ENCODE results near the gene NOP56. TPM values are rescaled to one million over a fixed set of nuclear protein-coding genes. Genes with fewer than 3 reads are reported as not detected.

The NOP56 gene
- total RNA-seq, 5 donors from 2014 or later (not counting 1 experiment from before 2014, with no cell fraction given): 243 to 279 (median 270) TPM

- H3K27ac ChIP-seq (ENCODE audit: low read length): no peak overlapping the region
- Mint-ChIP-seq H3K27me3 (peaks cover 13 to 26% of the 10 kb centered on the region in 2 donors), H3K36me3 (no peaks in the 10 kb centered on the region), H3K4me3 (no peak overlapping the region), H3K9me3 (no peaks in the 10 kb centered on the region), H3K27ac (peak overlapping the region in 1 of 2 donors; percentile 39), H3K4me1 (peaks cover 23 to 30% (median 29%) of the 10 kb centered on the region in 3 donors)
- DNase-seq: no peak
- ChIA-PET CTCF (interaction anchor here (0.5 to 2.6 kb wide), 9 partner anchors 14 to 314 kb away, joined by 3 to 19 read pairs (median 4); no protein-coding TSS in a partner anchor), POLR2A (interaction anchor here (0.5 to 0.7 kb wide), 3 partner anchors 49 to 1067 kb away, joined by 3 to 4 read pairs (median 3); no protein-coding TSS in a partner anchor)
- H3K4me1 ChIP-seq (ENCODE audit: control insufficient read depth in 1 of 2, extremely low read depth in 1 of 2, insufficient read depth in 2 of 2, low read length in 2 of 2): peaks cover 0 to 23% of the 10 kb centered on the region in 2 experiments
- H3K36me3 ChIP-seq (ENCODE audit: control insufficient read depth in 2 of 2, extremely low read depth in 1 of 2, insufficient read depth in 1 of 2, low read length in 1 of 2): no peaks in the 10 kb centered on the region
- no peaks in the 10 kb centered on the region for H3K9me3 ChIP-seq
- WGBS (ENCODE audit: insufficient coverage): 100% methylated on average over 1 of the region's 6 CpGs
- peaks cover 4 to 39% of the 10 kb centered on the region in 2 experiments for H3K27me3 ChIP-seq (replicated peaks in 1 of 2; ENCODE audit: control insufficient read depth in 2 of 2, extremely low read depth in 1 of 2, insufficient read depth in 2 of 2, low read length in 1 of 2)
- no peak overlapping the region for H3K4me3 ChIP-seq (ENCODE audit: control insufficient read depth in 1 of 2, extremely low read depth in 1 of 2, low read length in 1 of 2)
- no peak for ATAC-seq (replicated peaks in 1 of 4)
Observed at GRCh38 chr20:2687514-2687913, 35.1 kb downstream of the NOP56 start.

GRCh38 chr20:2688041-2688591, 35.7 kb downstream of the NOP56 start:
- Histone ChIP-seq H3K9me3 (no peaks in the 10 kb centered on the region), H3K27me3 (replicated peaks in 1 of 2; ENCODE audit: control insufficient read depth in 2 of 2, extremely low read depth in 1 of 2, insufficient read depth in 2 of 2, low read length in 1 of 2) (peaks cover 4 to 39% of the 10 kb centered on the region in 2 experiments), H3K36me3 (ENCODE audit: control insufficient read depth in 2 of 2, extremely low read depth in 1 of 2, insufficient read depth in 1 of 2, low read length in 1 of 2) (no peaks in the 10 kb centered on the region), H3K27ac (ENCODE audit: low read length) (no peak overlapping the region), H3K4me3 (ENCODE audit: control insufficient read depth in 1 of 2, extremely low read depth in 1 of 2, low read length in 1 of 2) (peak overlapping the region in 1 of 2 donors; percentile 11), H3K4me1 (ENCODE audit: control insufficient read depth in 1 of 2, extremely low read depth in 1 of 2, insufficient read depth in 2 of 2, low read length in 2 of 2) (peaks cover 0 to 23% of the 10 kb centered on the region in 2 experiments)
- peak overlapping the region in 2 of 3 donors; percentile 17 to 32 for H3K4me3 Mint-ChIP-seq
- peaks cover 8 to 23% of the 10 kb centered on the region in 2 donors for H3K27me3 Mint-ChIP-seq
- no peaks in the 10 kb centered on the region for H3K36me3 Mint-ChIP-seq
- DNase-seq (peak; percentile 64 to 91 (median 81)), ATAC-seq (replicated peaks in 1 of 4) (peak; percentile 77 to 87 (median 80))
- no peaks in the 10 kb centered on the region for H3K9me3 Mint-ChIP-seq
- 45% methylated on average over 7 of the region's 18 CpGs for WGBS (ENCODE audit: insufficient coverage)
- ChIA-PET POLR2A (interaction anchor here in 1 of 2 donors (0.6 kb wide), 1 partner anchor 53 kb away, joined by 3 read pairs; no protein-coding TSS in a partner anchor), CTCF (interaction anchor here (0.5 to 2.6 kb wide), 8 partner anchors 53 to 313 kb away, joined by 3 to 19 read pairs (median 4); no protein-coding TSS in a partner anchor)
- peaks cover 23 to 30% (median 29%) of the 10 kb centered on the region in 3 donors for H3K4me1 Mint-ChIP-seq
- H3K27ac Mint-ChIP-seq: peak overlapping the region; percentile 39 to 66

- Histone ChIP-seq H3K27ac (ENCODE audit: low read length) (no peak overlapping the region), H3K4me1 (ENCODE audit: control insufficient read depth in 1 of 2, extremely low read depth in 1 of 2, insufficient read depth in 2 of 2, low read length in 2 of 2) (peaks cover 0 to 30% of the 10 kb centered on the region in 2 experiments), H3K27me3 (replicated peaks in 1 of 2; ENCODE audit: control insufficient read depth in 2 of 2, extremely low read depth in 1 of 2, insufficient read depth in 2 of 2, low read length in 1 of 2) (peaks cover 8 to 53% of the 10 kb centered on the region in 2 experiments), H3K9me3 (no peaks in the 10 kb centered on the region), H3K36me3 (ENCODE audit: control insufficient read depth in 2 of 2, extremely low read depth in 1 of 2, insufficient read depth in 1 of 2, low read length in 1 of 2) (no peaks in the 10 kb centered on the region), H3K4me3 (ENCODE audit: control insufficient read depth in 1 of 2, extremely low read depth in 1 of 2, low read length in 1 of 2) (no peak overlapping the region)
- no peak for DNase-seq
- H3K4me3 Mint-ChIP-seq: peak overlapping the region in 1 of 3 donors; percentile 37
- peaks cover 25 to 35% (median 32%) of the 10 kb centered on the region in 3 donors for H3K4me1 Mint-ChIP-seq
- ChIA-PET POLR2A (no interaction called here), CTCF (interaction anchor here in 1 of 2 donors (0.5 to 0.9 kb wide), 2 partner anchors 51 to 402 kb away, joined by 3 to 5 read pairs; no protein-coding TSS in a partner anchor)
- 71% methylated on average over 1 of the region's 3 CpGs for WGBS (ENCODE audit: insufficient coverage)
- no peak for ATAC-seq (replicated peaks in 1 of 4)
- H3K27me3 Mint-ChIP-seq: peaks cover 13 to 28% of the 10 kb centered on the region in 2 donors
- no peaks in the 10 kb centered on the region for H3K36me3 Mint-ChIP-seq
- no peaks in the 10 kb centered on the region for H3K9me3 Mint-ChIP-seq
- no peak overlapping the region for H3K27ac Mint-ChIP-seq
Observed at GRCh38 chr20:2690213-2690612, 37.8 kb downstream of the NOP56 start.

- POLR2A ChIA-PET: no interaction called here
- Histone ChIP-seq H3K4me1 (ENCODE audit: control insufficient read depth in 1 of 2, extremely low read depth in 1 of 2, insufficient read depth in 2 of 2, low read length in 2 of 2) (peaks cover 0 to 30% of the 10 kb centered on the region in 2 experiments), H3K27ac (ENCODE audit: low read length) (no peak overlapping the region), H3K4me3 (ENCODE audit: control insufficient read depth in 1 of 2, extremely low read depth in 1 of 2, low read length in 1 of 2) (no peak overlapping the region), H3K9me3 (no peaks in the 10 kb centered on the region), H3K27me3 (replicated peaks in 1 of 2; ENCODE audit: control insufficient read depth in 2 of 2, extremely low read depth in 1 of 2, insufficient read depth in 2 of 2, low read length in 1 of 2) (peaks cover 8 to 58% of the 10 kb centered on the region in 2 experiments), H3K36me3 (ENCODE audit: control insufficient read depth in 2 of 2, extremely low read depth in 1 of 2, insufficient read depth in 1 of 2, low read length in 1 of 2) (no peaks in the 10 kb centered on the region)
- Mint-ChIP-seq H3K4me1 (peaks cover 25 to 35% (median 32%) of the 10 kb centered on the region in 3 donors), H3K27ac (no peak overlapping the region), H3K9me3 (no peaks in the 10 kb centered on the region), H3K4me3 (peak overlapping the region; percentile 82 to 97 (median 92)), H3K36me3 (no peaks in the 10 kb centered on the region), H3K27me3 (peaks cover 15 to 32% of the 10 kb centered on the region in 2 donors)
- CTCF ChIA-PET: interaction anchor here in 1 of 2 donors (0.5 to 0.9 kb wide), 2 partner anchors 51 to 401 kb away, joined by 3 to 5 read pairs; no protein-coding TSS in a partner anchor
- 48% methylated on average over 5 of the region's 6 CpGs for WGBS (ENCODE audit: insufficient coverage)
- no peak for DNase-seq
- ATAC-seq (replicated peaks in 1 of 4): no peak
Observed at GRCh38 chr20:2690718-2691117, 38.3 kb downstream of the NOP56 start.

GRCh38 chr20:2691127-2691526, 38.7 kb downstream of the NOP56 start:
- H3K9me3 ChIP-seq: no peaks in the 10 kb centered on the region
- H3K27ac ChIP-seq (ENCODE audit: low read length): no peak overlapping the region
- no peak for ATAC-seq (replicated peaks in 1 of 4)
- Mint-ChIP-seq H3K27me3 (peaks cover 19 to 36% of the 10 kb centered on the region in 2 donors), H3K4me1 (peaks cover 25 to 35% (median 32%) of the 10 kb centered on the region in 3 donors), H3K27ac (no peak overlapping the region), H3K9me3 (no peaks in the 10 kb centered on the region), H3K36me3 (no peaks in the 10 kb centered on the region), H3K4me3 (peak overlapping the region; percentile 82 to 97 (median 92))
- DNase-seq: no peak
- peaks cover 0 to 30% of the 10 kb centered on the region in 2 experiments for H3K4me1 ChIP-seq (ENCODE audit: control insufficient read depth in 1 of 2, extremely low read depth in 1 of 2, insufficient read depth in 2 of 2, low read length in 2 of 2)
- no peak overlapping the region for H3K4me3 ChIP-seq (ENCODE audit: control insufficient read depth in 1 of 2, extremely low read depth in 1 of 2, low read length in 1 of 2)
- H3K36me3 ChIP-seq (ENCODE audit: control insufficient read depth in 2 of 2, extremely low read depth in 1 of 2, insufficient read depth in 1 of 2, low read length in 1 of 2): no peaks in the 10 kb centered on the region
- ChIA-PET CTCF (no interaction called here), POLR2A (no interaction called here)
- H3K27me3 ChIP-seq (replicated peaks in 1 of 2; ENCODE audit: control insufficient read depth in 2 of 2, extremely low read depth in 1 of 2, insufficient read depth in 2 of 2, low read length in 1 of 2): peaks cover 8 to 58% of the 10 kb centered on the region in 2 experiments
- WGBS (ENCODE audit: insufficient coverage): 93% methylated on average over 8 of the region's 8 CpGs

GRCh38 chr20:2691663-2692035, 39.2 kb downstream of the NOP56 start:
- Mint-ChIP-seq H3K27me3 (peaks cover 19 to 40% of the 10 kb centered on the region in 2 donors), H3K4me1 (peaks cover 25 to 35% (median 32%) of the 10 kb centered on the region in 3 donors), H3K4me3 (peak overlapping the region; percentile 82 to 97 (median 92)), H3K27ac (peak overlapping the region; percentile 42 to 45), H3K9me3 (no peaks in the 10 kb centered on the region), H3K36me3 (no peaks in the 10 kb centered on the region)
- H3K9me3 ChIP-seq: no peaks in the 10 kb centered on the region
- DNase-seq: no peak
- no peaks in the 10 kb centered on the region for H3K36me3 ChIP-seq (ENCODE audit: control insufficient read depth in 2 of 2, extremely low read depth in 1 of 2, insufficient read depth in 1 of 2, low read length in 1 of 2)
- CTCF ChIA-PET: interaction anchor here in 1 of 2 donors (1.0 to 2.3 kb wide), 2 partner anchors 50 to 61 kb away, joined by 3 to 14 read pairs; no protein-coding TSS in a partner anchor
- peak overlapping the region in 1 of 2 donors; percentile 49 for H3K4me3 ChIP-seq (ENCODE audit: control insufficient read depth in 1 of 2, extremely low read depth in 1 of 2, low read length in 1 of 2)
- POLR2A ChIA-PET: no interaction called here
- H3K27ac ChIP-seq (ENCODE audit: low read length): no peak overlapping the region
- H3K27me3 ChIP-seq (replicated peaks in 1 of 2; ENCODE audit: control insufficient read depth in 2 of 2, extremely low read depth in 1 of 2, insufficient read depth in 2 of 2, low read length in 1 of 2): peaks cover 8 to 62% of the 10 kb centered on the region in 2 experiments
- 93% methylated on average over 10 of the region's 10 CpGs for WGBS (ENCODE audit: insufficient coverage)
- no peak for ATAC-seq (replicated peaks in 1 of 4)
- H3K4me1 ChIP-seq (ENCODE audit: control insufficient read depth in 1 of 2, extremely low read depth in 1 of 2, insufficient read depth in 2 of 2, low read length in 2 of 2): peaks cover 0 to 30% of the 10 kb centered on the region in 2 experiments

All from T-cell (primary cell).